ENCODE measurements around the gene SCGB1A1.
"Not testable (repeated sequence)": the region's sequence is repeated elsewhere in the genome, so short reads cannot be mapped to it uniquely, and the experiment has no call there.

SCGB1A1 gene

DNA sequence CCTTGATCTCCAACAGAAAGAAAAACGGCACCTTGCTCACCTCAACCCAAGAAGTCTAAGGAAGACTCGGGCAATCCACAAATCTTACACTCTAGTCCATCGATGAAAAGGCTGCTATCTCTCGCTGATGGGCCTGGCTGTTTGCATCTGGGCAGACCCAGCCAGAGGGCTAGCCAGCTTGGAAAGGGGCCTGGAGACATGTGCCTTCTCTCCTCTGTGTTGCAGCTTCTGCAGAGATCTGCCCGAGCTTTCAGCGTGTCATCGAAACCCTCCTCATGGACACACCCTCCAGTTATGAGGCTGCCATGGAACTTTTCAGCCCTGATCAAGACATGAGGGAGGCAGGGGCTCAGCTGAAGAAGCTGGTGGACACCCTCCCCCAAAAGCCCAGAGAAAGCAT is 3.2 kb downstream of the SCGB1A1 start:
- DNase-seq (ENCODE audit: low read depth): no peak

DNA sequence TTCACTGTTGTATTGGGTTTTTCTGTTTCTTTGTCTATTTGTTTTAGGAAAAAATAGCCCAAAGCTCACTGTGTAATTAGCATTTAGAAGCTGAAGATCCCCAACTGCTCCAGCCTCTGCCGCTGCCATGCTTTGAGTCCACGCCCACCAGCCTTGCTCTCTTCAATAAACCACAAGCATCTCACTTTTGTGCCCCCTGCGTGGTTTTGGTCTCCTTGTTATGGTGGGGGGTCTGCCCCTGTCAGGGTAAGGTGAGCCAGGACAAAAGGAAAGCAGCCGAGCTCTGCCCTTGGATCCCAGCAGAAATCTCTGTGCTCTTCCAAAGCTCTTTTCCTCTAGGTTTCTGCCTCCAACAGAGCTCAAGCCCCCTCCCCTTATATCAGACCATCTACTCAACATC is 4.2 kb downstream of the SCGB1A1 start:
- DNase-seq (ENCODE audit: low read depth): no peak

DNA sequence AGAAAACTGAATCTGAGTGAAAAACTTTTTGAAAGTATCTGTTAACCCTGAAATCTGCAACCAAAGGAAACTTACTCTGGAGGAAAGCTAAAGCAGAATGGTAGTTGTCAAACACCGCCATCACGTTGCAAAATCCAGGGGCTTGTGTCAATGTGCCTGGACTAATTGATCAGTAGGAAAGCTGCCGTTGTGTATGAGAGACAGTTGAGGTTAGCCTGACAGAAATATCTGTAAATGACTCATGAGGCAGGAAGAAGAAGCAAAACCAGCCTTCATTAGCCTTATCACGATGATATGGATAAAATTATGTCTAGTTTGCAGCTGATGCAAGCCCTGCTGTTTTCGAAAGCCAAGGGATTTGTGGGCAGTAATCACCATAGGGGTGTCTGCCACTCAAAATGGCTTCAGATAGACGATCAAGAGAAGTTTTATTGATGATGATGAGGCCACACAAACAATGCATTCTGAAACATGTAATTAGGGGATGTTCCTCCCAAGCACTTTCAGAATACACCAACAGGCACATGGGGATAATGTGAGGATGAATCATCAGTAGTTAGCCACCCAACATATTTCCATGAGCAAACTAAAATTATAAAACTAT is 8.9 kb downstream of the SCGB1A1 start:
- DNase-seq (ENCODE audit: low read depth): peak; percentile 70

DNA sequence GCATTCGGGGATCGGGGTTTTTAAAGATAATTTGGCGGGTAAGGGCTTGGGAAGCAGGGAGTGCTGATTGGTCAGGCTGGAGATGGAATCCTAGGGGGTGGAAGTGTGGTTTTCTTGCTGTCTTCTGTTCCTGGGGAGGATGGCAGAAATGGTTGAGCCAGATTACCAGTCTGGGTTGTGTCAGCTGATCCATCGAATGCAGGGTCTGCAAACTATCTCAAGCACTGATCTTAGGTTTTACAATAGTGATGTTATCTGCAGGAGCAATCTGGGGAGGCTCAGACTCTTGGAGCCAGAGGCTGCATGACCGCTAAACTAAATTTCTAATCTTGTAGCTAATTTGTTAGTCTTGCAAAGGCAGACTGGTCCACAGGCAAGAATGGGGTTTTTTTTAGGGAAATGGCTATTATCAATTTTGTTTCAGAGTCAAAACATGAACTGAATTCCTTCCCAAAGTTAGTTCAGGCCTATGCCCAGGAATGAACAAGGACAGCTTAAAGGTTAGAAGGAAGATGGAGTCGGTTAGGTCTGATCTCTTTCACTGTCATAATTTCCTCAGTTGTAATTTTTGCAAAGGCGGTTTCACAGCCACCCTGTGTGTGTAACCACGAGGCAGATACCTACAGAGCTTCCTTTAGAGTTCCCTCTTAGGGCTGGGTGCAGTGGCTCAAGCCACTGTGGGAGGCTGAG is 10.2 kb downstream of the SCGB1A1 start:
- no peak for DNase-seq (ENCODE audit: low read depth)

DNA sequence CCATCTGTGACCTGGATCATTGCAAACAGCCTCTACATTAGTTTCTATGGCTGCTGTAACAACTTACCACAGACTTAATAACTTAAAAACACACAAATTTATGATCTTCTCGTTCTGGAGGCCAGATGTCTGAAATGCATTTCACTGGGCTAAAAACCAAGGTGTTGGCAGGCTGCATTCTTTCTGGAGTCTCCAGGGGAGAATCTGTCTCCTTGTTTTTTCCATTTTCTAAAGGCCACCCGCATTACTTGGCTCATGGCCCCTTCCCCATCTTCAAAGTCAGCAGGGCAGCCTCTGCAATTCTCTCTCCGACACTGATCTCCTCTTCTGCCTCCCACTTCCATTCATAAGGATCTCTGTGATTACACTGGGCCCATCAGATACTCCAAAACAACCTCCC is 11.6 kb downstream of the SCGB1A1 start:
- DNase-seq (ENCODE audit: low read depth): no peak

DNA sequence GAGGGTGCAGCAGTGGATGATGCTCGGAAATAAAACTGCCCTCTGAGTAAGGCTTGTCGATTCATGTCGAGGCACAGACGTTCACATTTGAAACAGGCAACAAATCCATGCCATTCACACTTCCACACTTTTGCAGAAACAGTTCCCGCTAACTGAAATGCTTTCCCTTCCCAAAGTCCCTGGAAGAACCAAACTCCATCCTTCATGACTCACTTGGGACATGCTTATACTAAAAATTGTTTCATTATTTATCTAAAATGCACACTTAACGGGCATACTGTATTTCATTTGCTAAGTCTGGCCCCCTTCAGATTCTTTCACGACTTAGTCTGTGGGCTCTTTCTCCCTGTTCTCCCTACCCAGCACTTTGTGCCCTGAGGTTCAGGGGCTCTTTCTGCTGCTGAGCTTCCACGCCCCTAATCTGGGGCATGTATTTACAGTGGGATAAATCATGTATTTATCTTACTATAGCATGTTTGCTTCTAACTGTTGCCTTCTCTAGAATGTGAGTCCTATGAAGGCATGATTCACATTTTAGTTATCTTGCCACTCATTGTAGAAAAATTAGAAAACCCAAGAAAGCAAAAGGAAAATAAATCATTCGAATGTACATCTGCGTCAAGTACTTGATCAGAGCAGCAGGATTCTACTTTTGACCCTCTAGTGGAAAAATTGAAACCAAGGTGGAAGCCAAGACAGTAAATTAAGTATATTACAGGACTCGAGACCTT is 12.5 kb downstream of the SCGB1A1 start:
- DNase-seq (ENCODE audit: low read depth): peak; percentile 89

DNA sequence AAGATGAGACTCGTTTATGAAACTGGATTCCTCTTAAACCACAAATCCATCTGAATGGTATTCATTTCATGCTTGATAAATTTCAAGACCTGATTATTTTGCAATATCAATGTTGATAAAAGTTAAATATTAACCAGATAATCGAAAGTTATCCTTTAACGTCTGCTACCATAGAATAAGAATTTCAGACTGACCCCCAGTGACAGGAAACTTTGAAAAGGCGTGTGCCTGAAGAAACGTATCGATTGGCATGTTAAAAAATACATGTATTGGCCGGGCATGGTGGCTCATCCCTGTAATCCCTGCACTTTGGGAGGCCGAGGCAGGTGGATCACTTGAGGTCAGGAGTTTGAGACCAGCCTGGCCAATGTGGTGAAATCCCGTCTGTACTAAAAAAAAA is 13.9 kb downstream of the SCGB1A1 start:
- DNase-seq (ENCODE audit: low read depth): no peak

DNA sequence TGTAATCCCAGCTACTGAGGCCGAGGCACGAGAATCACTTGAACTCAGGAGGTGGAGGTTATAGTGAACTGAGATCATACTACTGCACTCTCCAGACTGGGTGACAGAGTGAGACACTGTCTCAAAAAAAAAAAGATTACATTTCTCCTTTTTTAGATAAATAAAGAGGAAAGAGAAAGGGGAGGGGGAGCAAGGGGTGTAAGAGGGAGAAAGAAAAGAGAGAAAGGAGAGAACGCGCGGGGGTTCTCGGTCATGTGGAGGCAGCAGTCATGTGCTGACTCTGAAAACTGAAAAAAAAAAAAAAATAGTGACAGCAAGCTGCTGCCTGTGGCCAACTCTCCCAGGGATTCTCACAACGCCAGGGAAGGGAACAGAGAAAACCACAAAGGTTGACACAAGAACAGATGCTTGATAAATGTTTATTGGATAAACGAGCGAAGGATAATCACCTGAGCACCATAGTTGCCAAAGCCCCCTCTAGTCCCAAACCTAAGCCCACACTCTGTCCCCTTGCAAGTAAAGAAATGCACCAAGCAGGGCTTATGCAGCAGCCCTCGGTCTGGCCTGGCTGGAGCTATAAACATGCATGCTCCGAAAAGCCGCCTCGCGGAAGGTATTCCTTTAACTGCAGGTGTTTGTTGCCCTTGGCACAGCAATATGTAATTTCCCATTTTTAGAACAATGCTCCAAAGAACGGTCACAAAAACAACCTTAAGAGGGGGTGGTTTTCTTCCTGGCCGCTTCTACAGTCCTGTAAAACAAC is 14.5 kb downstream of the SCGB1A1 start:
- no peak for DNase-seq (ENCODE audit: low read depth)

DNA sequence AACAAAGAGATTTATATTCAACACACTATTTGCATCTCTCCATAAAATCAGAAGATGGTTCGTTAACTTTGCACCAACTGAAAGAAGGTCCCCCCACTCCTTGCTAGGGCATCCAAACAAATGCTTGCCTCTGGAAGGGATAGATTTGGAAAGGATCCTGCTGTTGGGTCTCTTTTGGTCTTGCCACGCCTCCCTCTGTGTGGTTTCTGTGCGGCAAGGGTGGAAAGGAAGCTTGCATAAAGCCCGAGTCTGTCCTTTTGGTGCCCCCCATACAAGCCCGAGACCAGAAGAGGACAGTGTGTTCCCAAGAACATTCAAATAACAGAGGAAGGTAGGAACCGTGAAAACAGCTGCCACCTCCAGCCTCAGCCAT is 15.1 kb downstream of the SCGB1A1 start:
- DNase-seq (ENCODE audit: low read depth): no peak

DNA sequence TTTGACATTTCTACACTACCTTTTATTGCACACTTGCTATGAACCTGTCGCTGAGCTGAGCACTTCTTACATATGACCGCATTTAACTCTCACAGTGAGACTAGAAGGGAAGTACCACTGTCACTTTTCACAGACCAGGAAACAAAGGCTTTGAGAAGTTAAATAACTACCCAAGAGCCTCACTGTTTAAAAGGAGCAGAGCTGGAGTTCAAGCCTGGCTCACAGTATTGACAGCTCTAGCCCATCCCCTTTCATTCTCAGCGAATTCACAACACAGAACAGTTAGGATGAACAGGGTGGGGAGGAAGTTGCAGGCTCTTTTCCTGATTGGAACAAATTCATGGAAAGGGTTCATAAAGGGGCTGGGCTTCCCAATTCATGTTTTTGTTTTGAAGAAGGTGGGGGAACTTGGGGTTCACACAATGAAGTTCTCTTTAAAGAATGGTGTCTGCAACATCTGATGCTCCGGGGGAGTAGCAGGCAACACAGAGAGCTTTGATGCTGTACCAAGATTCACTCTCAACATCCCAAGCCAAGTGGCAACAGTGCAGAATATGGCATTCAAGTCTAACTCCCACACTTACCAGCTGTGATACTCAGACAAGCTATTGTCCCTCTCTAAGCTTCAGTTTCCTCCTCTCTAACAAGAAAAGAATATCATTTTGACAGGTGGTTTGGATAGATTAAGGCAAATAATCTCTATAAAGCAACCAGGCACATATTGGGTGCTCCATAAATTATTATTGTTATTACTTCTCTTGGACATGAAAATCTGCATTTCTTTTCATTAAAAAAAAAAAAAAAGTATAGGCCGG is 17.2 kb downstream of the SCGB1A1 start:
- no peak for DNase-seq (ENCODE audit: low read depth)

DNA sequence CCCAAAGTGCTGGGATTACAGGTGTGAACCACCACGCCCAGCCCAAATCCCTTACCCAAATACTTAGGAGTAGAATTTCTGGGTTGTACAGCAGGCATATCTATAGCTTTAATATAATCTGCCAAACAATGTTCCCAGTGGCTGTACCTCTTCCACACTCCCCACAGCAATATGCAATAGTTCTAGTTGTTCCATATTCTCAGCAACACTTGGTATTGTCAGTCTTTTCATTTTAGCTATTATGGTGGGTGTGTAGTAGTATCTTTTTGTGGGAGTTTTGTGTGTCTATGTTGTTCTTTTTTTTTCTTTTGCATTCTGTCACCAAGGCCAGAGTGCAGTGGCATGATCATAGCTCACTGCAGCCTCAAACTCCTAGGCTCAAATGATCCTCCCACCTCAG is 18.8 kb downstream of the SCGB1A1 start:
- DNase-seq (ENCODE audit: low read depth): no peak

DNA sequence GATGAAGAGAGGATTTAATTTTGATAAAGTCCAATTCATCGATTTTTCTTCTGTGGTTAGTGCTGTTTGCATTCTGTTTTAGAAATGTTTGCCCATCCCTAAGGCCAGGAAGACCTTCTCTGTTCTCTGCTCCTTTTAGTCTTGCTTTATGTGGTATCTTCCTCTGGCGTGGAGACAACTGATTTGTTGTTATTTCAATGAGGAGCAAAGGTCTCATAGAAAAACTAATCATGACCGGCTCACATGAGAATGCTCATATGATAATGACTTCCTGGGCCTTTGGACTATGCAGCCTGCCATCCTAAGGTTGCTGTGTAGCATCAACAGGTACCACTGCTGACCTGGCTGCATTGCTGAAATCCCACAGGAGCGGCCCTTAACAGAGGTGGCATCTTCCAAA is 19.8 kb downstream of the SCGB1A1 start:
- DNase-seq (ENCODE audit: low read depth): no peak

DNA sequence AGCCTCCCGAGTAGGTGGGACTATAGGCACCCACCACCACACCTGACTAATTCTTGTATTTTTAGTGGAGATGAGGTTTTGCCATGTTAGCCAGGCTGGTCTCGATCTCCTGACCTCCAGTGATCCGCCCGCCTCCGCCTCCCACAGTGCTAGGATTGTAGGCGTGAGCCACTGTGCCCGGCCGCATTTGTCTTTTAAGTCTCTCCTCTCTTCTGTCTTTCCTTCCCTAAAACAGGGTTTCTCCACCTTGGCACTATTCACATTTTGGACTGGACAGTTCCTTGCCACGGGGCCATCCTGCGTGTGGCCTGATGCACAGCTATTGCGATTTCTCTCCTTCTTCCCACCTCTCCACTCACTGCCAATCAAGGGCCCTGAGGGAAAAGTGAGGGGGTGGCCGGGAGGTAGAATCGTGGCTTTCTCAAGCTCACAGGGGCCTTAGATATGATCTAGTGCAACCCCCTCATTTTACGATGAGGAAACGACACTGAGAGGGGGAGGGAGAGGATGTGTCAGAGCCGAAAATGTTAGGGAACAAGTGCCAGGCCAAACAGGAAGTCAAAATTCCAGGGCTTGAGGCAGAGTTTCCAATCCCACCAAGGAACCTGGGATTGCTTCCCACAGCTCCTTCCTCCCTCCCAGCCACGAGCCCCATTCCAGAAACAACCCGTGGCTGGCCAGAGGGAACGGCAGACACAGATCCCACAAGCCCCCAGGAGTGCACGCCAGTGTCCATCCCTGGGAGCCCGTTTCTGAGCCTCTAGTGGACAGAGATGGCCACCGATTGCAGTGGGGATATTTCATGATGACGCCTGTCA is 21.2 kb downstream of the SCGB1A1 start:
- peak; percentile 47 for DNase-seq (ENCODE audit: low read depth)

DNA sequence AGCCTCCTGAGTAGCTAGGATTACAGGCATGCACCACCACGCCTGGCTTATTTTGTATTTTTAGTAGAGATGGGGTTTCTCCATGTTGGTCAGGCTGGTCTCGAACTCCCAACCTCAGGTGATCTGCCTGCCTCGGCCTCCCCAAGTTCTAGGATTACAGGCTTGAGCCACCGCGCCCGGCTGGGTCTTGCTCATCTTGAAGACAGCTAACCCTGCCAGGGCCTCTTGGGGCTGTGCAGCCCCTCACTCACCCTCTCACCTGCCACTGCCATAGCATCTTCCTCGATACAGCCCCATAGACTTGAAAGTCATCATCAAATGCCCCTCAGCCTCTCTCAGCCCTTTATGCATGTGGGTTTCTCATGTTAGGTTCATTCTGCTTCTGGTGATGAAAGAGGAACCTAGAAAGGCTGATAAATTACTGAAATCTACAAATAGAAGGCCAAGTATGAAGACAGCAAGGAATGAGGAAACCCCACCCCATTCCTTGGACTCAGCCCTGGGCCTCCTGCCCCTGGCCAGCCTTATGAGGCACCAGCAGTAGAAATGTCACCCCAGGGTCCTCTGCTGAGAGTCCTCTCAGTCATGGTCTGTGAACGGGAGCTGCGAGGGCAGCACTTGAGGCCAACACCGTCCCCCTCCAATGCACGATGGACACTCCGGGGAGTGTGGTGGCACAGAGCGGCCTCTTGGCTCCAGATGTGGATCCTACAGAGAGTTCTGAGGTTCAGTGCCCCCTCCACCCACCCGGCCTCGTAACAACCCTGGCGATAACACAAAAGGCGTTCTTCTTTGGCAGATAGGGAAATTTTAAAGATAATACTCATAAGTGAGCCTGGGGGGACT is 24.8 kb downstream of the SCGB1A1 start:
- DNase-seq (ENCODE audit: low read depth): no peak

DNA sequence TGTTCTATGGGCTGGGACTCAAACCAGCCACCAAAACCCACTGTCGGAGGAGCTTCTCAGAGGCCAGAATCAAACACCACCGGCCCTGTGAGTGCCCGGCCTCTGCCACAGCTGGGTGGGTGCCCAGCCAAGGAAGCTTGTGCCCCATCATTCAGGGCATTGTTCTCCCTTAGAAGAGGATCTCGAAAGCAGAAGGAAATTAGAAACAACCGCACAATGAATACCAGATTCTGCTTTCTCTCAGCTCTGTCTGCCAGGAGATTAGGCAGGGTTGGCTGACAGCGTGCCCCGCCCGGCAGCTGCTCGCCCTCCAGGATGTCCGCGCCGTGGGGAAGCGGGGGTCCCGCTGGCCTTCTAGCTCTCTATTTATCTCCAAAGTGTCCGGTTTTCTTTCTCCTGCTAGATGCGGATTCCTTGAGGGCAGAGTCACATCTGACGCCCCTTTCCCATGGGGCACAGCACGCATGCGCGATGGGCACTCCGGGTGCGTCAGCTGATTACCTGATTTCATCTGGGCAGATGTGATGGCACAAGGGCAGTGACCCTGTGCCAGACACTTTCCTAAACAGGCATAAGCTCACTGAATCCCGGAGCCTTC is 25.5 kb downstream of the SCGB1A1 start:
- peak; percentile 49 for DNase-seq (ENCODE audit: low read depth)

DNA sequence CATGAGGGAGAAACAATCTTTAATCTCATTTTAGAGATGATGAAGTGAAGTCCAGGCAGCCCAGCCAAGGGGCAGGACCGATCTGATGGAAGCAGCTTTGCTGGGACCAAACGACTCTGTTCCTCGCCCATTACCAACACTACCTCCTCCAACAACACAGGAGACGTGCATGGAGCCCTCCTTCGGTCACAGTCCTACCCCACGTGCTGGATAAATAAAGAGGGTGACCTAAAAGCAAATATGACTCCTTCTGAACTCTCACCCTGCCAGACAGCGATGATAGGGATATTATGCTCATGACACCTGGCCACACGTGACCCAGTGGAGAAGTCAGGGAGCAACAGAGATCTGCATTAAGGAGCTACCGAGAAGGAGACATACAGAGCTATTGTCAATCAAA is 26.0 kb downstream of the SCGB1A1 start:
- DNase-seq (ENCODE audit: low read depth): no peak

DNA sequence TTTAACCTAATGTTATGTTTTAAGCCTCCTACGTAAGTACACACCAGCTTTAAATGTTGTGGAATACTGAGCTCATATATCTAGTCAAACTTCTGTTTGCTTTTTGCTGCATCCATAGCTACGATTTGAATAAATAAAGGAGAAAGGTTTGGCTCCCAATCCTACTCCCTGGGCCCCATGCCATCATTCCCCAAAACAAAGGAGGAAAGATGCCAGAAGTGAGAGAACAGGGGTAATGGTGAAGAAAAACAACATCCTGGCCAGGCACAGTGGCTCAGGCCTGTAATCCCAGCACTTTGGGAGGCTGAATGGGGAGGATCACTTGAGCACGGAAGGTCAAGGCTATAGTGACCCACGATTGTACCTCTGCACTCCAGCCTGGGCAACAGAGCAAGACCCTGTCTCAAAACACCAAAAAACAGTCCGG is 26.5 kb downstream of the SCGB1A1 start:
- no peak for DNase-seq (ENCODE audit: low read depth)

DNA sequence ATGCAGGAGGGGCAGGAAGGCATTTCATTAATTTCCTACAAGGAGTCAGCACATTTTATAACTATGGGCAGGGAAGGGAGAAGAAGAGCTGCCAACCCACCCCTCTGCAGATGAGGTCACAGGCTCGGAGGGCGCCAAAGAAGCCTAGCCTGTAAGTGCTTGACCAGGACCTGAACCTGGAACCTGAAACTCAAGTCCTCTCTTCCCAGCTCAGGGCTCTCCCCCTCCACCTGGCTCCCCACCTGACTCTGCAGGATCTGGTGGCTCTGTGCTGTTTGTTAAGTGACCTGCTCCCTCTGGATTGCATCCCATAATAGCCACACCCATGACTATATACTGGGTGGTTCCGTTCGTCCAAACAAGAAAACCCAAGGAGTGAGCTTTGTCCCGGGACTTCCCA is 27.3 kb downstream of the SCGB1A1 start:
- DNase-seq (ENCODE audit: low read depth): no peak

DNA sequence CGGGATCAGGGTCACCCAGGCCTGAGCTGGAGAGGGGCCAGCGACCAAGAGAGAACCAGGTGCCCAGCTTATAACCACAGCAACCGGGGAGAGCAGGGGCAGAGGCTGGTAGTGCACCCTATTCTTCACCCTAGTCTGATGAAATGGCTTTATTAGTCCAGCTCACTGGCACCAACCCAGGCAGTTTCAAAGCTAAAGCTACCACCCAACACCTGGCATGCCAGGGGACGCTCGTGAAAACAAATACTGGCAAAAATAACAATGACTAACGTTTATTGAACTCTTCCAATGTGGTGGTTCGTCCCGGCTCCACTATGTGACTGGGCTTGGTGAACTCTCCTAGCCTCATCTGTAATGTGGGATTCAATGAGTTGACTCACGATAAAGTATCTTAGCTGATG is 30.6 kb downstream of the SCGB1A1 start:
- no peak for DNase-seq (ENCODE audit: low read depth)

DNA sequence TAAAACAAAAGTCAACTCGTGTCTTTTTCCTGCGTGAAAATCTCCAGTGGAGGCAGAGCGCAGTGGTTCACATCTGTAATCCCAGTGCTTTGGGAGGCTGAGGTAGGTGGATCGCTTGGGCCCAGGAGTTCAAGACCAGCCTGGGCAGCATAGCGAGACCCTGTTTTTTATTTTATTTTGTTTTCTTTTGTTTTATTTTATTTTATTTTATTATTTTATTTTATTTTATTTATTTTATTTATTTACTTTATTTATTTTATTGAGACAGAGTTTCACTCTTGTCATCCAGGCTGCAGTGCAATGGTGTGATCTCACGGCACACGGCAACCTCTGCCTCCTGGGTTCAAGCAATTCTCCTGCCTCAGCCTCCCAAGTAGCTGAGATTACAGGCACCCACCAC is 31.1 kb downstream of the SCGB1A1 start:
- not testable (repeated sequence) for DNase-seq (ENCODE audit: low read depth)
